ENCODE measurements around the gene TSPO.
A peak's percentile ranks its signal among the peaks of the same experiment; 100 is the strongest.
"Not testable (repeated sequence)": the region's sequence is repeated elsewhere in the genome, so short reads cannot be mapped to it uniquely, and the experiment has no call there.

Gene TSPO

DNA sequence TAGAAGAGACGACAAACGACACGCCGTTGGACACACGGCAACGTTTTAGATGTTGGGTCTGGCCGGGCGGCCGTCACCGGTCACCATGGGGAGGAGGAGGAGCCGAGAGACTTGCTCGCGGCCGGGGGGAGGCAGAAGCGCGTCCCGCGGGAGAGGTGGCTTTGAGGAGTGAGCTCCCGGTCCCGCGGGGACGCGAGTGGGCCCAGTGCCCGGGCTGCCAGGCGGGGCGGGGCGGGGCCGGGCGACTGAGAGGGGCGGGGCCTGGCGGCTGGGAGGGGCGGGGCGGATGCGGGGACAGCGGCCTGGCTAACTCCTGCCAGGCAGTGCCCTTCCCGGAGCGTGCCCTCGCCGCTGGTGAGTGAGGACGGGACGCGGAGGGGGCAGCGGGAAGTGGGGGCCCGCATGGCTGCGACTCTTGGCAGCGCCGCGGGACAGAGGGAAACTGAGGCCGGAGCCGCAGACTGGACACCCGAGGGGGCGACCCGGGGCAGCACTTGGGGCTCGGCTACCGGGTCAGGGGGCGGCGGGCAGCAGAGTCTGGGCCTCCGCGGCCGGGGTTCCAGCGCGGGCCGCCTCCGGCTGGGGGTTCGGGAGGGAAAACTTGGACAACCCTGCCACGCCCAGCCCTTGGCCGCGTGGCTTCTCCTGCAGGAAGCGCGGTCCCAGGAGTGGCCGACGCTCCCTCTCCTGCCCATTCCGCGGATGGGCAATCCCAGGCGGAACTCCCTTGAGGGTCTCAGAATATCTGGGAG, at the start of gene TSPO:
Gene TSPO (plus strand): TSS at position 309 of the 752 bp plus-strand sequence. CDS start 7,680 bp downstream, outside the sequence.
- DNase-seq (ENCODE audit: low spot score): peak; percentile 90

- not testable (repeated sequence) for DNase-seq (ENCODE audit: low spot score)
Measured at GRCh38 chr22:43104056-43104625, 47.2 kb upstream of the TSPO start.

DNA sequence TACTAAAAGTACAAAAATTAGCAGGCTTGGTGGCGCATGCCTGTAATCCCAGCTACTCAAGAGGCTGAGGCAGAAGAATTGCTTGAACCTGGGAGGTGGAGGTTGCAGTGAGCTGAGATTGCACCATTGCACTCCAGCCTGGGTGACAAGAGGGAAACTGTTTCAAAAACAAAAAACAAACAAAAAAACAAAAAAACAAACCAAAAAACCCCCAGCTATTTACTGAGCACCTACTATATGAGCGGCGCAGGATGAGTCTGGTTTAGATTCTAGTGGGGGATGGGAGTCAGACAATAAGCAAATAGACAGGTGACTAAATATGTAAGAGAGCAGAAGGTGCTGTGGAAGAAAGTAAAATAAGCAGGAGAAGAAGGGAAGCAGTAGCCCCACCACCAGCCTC, 46.4 kb upstream of the TSPO start:
- DNase-seq (ENCODE audit: low spot score): not testable (repeated sequence)

GRCh38 chr22:43106302-43106701, 45.1 kb upstream of the TSPO start:
- DNase-seq (ENCODE audit: low spot score): no peak

DNA sequence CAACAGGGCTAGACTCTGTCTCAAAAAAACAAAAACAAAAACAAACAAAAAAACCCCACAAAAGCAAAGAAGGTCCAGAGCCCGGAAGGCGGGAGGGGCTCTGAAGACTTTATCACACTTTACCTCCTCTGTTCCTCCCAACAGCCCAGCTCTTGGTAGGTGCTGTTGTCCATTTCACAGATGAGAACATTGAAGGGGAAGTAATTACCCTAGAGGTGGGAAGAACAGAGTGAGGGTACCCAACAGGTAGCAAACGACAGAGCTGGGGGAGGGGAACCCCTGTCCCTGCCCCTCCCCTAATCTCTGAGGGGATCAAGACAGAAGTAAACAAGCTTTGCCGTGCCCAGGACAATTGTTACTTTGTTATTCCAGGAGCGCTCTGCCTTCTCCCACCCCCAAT, 41.8 kb upstream of the TSPO start:
- DNase-seq (ENCODE audit: low spot score): no peak

DNA sequence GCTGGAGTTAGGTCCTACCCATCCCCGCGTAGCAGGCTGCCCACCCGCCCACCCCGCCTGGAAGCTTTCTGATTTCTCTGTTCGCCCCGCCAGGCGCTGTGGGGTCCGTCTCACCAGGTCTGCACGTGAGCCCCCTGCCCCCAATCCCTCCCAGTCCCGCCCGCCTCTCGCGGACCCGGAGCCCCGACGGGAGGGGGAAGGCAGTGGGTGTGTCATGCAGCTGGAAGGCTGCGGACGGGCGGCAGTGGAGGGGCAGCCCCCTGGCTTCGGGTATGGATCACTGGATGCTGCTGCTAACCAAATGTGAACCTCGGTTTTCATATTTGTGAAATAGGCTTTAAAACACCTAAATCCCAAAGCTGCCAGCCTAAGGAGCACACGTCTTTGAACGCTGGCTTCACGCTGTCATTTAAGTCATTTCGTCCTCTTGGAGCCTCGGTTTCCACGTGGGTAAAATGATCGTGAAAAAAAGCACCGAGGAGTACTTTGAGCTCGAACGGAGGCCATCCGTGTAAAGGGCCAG, 41.4 kb upstream of the TSPO start:
- DNase-seq (ENCODE audit: low spot score): peak; percentile 62

GRCh38 chr22:43110444-43110926, 40.9 kb upstream of the TSPO start, which contains the start of gene BIK:
BIK (plus strand) TSS chr22:43110750; CDS start chr22:43124023, 13,273 bp downstream.
- peak; percentile 83 for DNase-seq (ENCODE audit: low spot score)

GRCh38 chr22:43110927-43111623, 40.3 kb upstream of the TSPO start:
- peak; percentile 58 for DNase-seq (ENCODE audit: low spot score)

DNA sequence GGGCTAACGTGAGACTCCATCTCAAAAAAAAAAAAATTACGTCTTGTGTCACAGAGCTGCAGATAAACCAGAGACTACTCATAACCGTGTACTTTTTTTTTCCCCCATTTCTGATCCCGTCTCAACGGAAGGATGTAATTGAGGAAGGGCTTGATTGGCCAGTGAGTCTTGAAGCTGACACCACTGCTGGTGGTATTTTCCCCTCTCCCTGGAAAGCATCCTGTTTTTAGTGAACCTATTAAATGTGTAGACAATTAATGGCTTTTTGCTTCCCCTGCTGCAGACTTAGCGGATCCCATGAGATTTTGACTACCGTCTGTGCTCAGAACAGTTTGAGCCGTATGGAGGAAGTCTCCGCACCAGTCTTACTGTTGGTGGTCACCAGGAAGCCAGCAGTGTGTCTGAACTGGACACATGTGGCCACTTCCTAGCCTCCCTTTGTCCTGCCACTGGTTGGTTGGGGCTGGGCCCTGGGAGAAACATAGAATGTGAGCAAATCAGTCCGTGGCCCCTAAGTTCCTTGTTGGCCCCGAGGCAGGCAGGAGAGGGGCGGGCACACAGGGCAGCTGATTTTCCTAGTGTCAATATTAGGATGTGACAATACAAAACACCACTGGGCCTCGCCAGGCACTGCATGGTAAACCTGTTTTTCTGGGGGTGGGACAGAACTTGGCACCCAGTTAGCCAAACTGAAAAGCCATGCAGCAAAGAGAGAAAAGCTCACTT, 37.7 kb upstream of the TSPO start:
- DNase-seq (ENCODE audit: low spot score): no peak

DNA sequence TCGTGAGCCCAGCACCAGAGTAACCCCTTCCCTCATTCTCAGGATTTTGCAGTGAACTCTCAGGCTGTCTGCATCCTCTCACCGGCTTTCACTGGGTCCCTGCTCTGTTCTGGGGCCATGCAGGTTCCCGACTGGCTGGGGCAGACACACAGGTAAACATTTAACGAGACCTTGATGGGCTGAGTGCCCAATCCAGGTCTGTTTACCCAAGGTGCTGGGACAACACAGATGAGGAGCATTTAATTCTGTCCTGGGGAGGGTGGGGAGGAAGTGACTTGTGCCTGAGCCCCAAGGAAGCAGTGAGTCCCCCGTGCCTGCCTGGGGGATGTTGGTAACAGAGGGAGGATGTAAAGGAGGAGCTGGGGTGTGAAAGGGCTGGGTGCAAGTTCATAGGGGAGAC, 36.4 kb upstream of the TSPO start:
- DNase-seq (ENCODE audit: low spot score): no peak

GRCh38 chr22:43116932-43117331, 34.4 kb upstream of the TSPO start:
- DNase-seq (ENCODE audit: low spot score): no peak

- DNase-seq (ENCODE audit: low spot score): peak; percentile 65
Measured at GRCh38 chr22:43118024-43118849, 33.1 kb upstream of the TSPO start.

- DNase-seq (ENCODE audit: low spot score): no peak
Measured at GRCh38 chr22:43118953-43119458, 32.4 kb upstream of the TSPO start.

- DNase-seq (ENCODE audit: low spot score): peak; percentile 65
Measured at GRCh38 chr22:43126501-43127165, 24.7 kb upstream of the TSPO start.

DNA sequence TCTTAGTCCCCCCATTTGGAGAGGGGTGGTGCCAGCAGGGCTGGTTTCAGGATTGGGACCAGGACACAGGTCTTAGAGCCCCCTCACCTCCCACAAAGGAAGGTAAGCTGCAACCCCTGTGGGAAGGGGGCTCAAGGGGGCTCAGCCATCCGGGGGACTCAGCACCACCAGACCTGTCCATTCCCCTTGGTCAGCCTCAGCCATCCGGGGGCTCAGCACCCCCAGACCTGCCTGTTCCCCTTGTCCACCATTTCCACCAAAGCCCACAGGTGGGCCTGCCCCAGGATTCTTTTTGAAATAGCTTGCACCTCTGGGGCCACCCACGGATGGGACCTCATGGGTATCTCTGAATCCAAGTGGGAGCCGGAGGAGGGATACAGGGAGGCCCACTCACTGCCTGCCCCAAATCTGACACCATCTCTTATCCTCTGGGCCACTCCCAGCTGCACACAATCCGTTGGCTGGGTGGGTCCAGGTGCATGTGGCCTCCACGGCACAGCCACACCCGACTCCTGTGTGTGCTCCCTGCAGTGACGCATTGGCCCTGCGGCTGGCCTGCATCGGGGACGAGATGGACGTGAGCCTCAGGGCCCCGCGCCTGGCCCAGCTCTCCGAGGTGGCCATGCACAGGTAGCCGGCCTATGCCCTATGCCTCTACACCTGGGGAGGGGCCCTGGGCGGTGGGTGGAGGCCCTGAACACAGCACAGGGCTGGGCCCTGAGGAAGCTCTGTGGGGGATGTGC, 24.0 kb upstream of the TSPO start:
- DNase-seq (ENCODE audit: low spot score): no peak

GRCh38 chr22:43128116-43128515, 23.2 kb upstream of the TSPO start:
- DNase-seq (ENCODE audit: low spot score): no peak

- peak; percentile 70 for DNase-seq (ENCODE audit: low spot score)
Measured at GRCh38 chr22:43128928-43129424, 22.4 kb upstream of the TSPO start.

DNA sequence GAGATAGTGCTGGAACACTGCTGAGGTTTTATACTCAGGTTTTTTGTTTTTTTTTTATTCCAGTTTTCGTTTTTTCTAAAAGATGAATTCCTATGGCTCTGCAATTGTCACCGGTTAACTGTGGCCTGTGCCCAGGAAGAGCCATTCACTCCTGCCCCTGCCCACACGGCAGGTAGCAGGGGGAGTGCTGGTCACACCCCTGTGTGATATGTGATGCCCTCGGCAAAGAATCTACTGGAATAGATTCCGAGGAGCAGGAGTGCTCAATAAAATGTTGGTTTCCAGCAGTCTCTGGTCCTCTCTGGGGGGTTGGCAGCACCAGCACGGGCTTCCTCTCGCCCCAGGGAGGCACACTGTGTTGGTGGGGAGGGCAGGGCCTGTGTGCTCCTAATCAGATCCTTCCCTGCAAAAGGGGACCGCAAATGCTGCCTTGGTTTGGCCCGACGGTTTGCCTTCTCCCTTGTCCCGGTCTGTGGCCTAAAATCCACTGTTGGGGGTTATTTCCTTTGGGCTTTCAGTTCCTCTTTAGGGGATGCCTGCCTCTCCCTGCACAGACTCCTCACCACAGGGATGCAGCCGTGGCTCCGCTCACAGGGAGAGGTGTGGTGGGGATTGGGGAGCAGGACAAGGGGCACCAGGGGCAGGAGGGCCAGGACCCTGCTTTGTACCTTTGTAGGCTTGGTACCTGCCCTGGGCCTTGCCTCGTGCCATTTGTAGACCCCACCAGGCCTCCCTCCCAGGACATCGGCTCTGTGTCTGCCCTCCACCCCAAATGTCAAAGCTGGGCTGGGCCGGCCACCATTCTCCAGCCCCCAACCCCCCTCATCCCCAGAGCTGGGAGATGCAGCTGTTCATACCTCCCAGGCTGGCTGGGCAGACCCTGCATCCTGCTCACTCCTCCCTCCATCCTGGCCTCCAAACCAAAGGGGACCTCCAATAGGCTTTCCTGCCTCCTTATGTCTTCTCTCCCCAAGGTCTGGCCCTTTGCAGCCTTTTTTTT, 21.6 kb upstream of the TSPO start:
- DNase-seq (ENCODE audit: low spot score): no peak
